A673 (cell line): ENCODE data around the gene TAF4.

Experiments used
- CTCF ChIP-seq: fragments of 300-800, 200-600 bp; sonication (generic); conservative IDR thresholded peaks from 2 replicates; pipeline ENCODE4 v1.5.1; 2017; ENCODE audit warnings: low read depth, mild to moderate bottlenecking, antibody characterized with exemption, low read length, moderate library complexity, mixed read lengths
- EZH2 ChIP-seq: fragments of 200-600 bp; sonication (generic); IDR thresholded peaks from 2 replicates; pipeline ENCODE4 v1.6.1; 2017; ENCODE audit warnings: borderline replicate concordance, low read depth, mild to moderate bottlenecking, mixed read lengths, antibody characterized with exemption, low read length; ENCODE audit not compliant: poor library complexity, severe bottlenecking

- TF ChIP-seq CTCF (no peak), EZH2 (no peak)
Measured at GRCh38 chr20:61975407-61976129, 90.1 kb downstream of the TAF4 start.
